ENCODE measurements around the gene SELPLG.

DNA sequence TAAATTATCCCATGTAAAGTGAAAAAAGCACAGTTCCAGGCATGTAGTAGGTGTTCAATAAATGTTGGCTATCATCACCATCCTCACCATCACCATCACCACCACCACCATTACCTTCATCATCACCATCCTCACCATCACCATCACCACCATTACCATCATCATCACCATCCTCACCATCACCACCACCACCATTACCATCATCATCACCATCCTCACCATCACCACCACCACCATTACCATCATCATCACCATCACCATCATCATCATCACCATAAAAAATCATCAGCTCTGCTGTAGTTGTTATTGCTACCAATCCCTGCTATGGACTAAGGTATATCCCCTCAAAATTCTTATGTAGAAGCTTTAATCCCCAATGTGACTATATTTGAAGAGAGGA is 56.2 kb downstream of the SELPLG start:
- TF ChIP-seq, protein P1, sequence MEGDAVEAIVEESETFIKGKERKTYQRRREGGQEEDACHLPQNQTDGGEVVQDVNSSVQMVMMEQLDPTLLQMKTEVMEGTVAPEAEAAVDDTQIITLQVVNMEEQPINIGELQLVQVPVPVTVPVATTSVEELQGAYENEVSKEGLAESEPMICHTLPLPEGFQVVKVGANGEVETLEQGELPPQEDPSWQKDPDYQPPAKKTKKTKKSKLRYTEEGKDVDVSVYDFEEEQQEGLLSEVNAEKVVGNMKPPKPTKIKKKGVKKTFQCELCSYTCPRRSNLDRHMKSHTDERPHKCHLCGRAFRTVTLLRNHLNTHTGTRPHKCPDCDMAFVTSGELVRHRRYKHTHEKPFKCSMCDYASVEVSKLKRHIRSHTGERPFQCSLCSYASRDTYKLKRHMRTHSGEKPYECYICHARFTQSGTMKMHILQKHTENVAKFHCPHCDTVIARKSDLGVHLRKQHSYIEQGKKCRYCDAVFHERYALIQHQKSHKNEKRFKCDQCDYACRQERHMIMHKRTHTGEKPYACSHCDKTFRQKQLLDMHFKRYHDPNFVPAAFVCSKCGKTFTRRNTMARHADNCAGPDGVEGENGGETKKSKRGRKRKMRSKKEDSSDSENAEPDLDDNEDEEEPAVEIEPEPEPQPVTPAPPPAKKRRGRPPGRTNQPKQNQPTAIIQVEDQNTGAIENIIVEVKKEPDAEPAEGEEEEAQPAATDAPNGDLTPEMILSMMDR (IDR thresholded peaks at IDR 0.05), result no peak
- TF ChIP-seq POLR2A (IDR thresholded peaks at IDR 0.05), result no peak

Measured in prostate gland (tissue), 2 donors.